ENCODE measurements around the gene VPS54.

Gene VPS54

DNA sequence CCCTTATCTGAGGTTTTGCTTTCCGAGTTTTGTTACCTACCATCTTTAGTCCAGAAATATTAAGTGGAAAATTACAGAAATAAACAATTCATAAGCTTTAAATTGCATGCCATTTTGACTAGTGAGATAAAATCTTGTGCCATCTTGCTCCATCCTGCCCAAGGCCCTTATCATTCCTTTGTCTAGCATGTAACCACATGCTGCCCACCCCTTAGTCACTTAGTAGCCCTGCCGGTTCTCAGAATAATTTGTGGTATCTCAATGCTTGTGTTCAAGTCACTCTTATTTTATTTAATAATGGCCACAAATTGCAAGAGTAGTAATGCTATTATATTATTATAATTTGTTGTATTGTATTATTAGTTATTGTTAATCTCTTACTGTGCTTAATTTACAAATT lies 36.8 kb upstream of the VPS54 start:
- TF ChIP-seq CTCF (IDR thresholded peaks at IDR 0.05; ENCODE audit: low read length, missing control alignments) = no peak
- no peak overlapping the region for H3K4me3 ChIP-seq (replicated peaks; ENCODE audit: low read depth, low read length)
- no peak for DNase-seq (ENCODE audit: low read depth)

DNA sequence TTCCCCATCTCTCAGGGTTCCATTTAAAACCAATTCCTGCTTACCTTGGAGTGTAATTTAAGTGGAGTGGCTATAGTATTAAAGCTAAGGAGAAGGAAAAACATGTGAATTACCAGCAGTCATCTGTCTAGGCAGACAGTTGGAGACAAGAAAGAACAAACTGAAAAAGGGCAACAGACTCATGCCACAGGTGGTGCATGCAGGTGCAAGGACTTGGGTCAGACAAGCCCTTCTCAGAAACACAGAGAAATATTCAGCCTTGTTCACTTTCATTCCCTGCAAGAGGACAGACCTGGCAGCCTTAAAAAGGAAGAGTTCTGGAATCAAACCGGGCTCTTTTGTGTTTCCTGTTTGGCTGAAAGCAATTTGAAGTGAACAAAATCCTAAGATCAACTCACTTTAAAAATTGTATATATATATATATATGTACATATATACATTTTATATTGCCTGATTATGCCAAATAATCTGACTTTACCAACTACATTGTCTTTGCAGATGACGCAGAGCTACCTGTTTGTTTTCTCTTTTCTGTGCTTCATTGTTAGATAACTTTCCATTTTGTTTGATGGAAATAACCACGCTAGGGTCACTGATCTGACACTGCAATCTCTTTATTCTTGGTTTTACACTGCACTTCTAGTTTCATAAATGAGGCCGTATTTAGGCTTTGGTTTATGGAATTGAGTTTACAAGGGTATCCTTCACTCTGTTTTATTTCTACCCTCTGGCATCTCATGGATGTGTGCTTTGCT lies 35.1 kb upstream of the VPS54 start:
- no peak overlapping the region for H3K4me3 ChIP-seq (replicated peaks; ENCODE audit: low read depth, low read length)
- TF ChIP-seq CTCF (IDR thresholded peaks at IDR 0.05; ENCODE audit: low read length, missing control alignments) = no peak
- no peak for DNase-seq (ENCODE audit: low read depth)

GRCh38 chr2:64052463-64053241 lies 33.4 kb upstream of the VPS54 start:
- no peak for TF ChIP-seq CTCF (IDR thresholded peaks at IDR 0.05; ENCODE audit: low read length, missing control alignments)
- H3K4me3 ChIP-seq (replicated peaks; ENCODE audit: low read depth, low read length) = no peak overlapping the region
- DNase-seq (ENCODE audit: low read depth) = peak; percentile 70

GRCh38 chr2:64049633-64050220 lies 30.5 kb upstream of the VPS54 start:
- DNase-seq (ENCODE audit: low read depth) = peak; percentile 83

GRCh38 chr2:64045938-64046337 lies 26.7 kb upstream of the VPS54 start:
- no peak for DNase-seq (ENCODE audit: low read depth)
- H3K4me3 ChIP-seq (replicated peaks; ENCODE audit: low read depth, low read length) = no peak overlapping the region
- TF ChIP-seq CTCF (IDR thresholded peaks at IDR 0.05; ENCODE audit: low read length, missing control alignments) = no peak

More at GRCh38 chr2:64049633-64050220, 30.5 kb upstream of the VPS54 start:
- no peak overlapping the region for H3K4me3 ChIP-seq (replicated peaks; ENCODE audit: low read depth, low read length)
- peak; percentile 96 for TF ChIP-seq CTCF (IDR thresholded peaks at IDR 0.05; ENCODE audit: low read length, missing control alignments)

DNA sequence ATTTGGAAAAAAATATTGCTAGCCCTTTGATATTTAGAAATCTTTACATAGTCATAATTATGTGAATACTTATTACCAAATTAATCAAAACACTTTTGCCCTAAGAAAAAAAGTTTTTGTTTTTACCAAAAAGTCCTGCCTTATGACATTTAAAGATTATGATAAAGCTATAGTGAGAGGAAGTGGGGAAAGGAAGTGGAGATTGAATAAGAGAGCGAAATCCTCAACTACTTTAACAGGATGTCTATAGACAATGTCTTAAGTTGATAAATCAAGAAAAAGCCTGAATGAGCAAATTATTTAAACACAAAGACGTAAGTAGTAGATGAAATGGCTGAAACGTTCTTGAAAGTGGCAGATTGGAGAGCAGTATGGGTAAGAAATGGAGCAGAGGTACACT lies 20.9 kb upstream of the VPS54 start:
- no peak for DNase-seq (ENCODE audit: low read depth)
- H3K4me3 ChIP-seq (replicated peaks; ENCODE audit: low read depth, low read length) = no peak overlapping the region
- no peak for TF ChIP-seq CTCF (IDR thresholded peaks at IDR 0.05; ENCODE audit: low read length, missing control alignments)
